ELR (cell line): Measurements from ENCODE around the gene TBCB.
"Not testable (repeated sequence)": the region's sequence is repeated elsewhere in the genome, so short reads cannot be mapped to it uniquely, and the experiment has no call there.

Experiments used
- DNase-seq: peaks from one replicate; pipeline ENCODE4 v3.0.0-alpha.2; 2015; ENCODE audit warnings: low read depth

Gene TBCB

GRCh38 chr19:36101550-36102327 is 13.5 kb upstream of the TBCB start:
- DNase-seq: no peak

DNA sequence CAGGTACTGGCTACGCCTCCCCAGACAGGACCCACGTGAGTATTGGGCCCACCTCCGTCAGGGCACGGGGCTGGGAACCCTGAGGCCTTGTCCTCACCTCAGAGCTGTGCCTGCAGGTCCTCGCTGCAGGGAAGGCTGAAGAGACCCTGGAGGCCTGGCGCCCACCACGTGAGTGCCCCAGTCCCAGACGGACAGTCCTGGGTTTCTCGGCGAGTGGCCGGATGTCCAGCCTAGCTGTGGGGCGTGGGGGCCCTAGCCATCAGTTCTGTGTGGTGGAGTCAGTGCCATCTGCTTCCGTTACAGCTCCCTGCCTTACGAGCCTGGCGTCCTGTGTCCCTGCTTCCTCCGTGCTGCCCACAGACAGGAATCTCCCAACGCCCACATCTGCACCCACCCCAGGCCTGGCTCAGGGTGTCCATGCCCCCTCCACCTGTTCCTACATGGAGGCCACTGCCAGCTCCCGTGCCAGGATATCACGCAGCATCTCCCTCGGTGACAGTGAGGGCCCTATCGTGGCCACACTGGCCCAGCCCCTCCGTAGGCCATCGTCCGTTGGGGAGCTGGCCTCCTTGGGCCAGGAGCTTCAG is 12.1 kb upstream of the TBCB start:
- DNase-seq: no peak

DNA sequence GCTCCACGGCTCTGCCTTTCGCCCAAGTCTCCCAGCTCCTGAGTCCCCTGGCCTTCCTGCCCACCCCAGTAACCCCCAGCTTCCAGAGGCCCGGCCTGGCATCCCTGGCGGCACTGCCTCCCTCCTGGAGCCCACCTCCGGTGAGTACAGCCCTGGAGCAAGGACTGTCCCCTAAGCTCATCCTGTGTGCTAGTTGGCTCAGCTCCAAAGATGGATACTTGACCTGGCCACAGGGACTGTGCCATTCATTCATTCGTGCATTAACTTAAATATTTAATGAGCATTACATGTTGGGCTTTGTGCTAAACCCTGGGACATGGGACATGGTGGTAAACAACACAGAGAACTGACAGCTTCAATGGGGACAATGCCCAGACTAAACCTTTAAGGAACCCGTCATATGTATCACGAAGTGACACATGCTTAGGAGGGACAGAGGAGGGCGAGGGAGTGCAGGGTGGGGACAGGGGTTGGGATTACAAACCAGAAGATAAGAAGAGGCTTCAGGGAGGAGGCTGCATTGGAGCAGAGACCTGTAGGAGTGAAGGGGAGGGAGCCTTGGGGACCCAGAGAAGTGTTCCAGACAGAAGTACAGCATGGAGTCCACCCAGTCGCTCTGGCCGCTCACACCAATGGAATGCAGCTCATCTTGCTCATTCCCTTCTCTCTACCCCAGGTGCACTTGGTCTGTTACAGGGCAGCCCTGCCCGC is 11.3 kb upstream of the TBCB start:
- peak; percentile 40 for DNase-seq

DNA sequence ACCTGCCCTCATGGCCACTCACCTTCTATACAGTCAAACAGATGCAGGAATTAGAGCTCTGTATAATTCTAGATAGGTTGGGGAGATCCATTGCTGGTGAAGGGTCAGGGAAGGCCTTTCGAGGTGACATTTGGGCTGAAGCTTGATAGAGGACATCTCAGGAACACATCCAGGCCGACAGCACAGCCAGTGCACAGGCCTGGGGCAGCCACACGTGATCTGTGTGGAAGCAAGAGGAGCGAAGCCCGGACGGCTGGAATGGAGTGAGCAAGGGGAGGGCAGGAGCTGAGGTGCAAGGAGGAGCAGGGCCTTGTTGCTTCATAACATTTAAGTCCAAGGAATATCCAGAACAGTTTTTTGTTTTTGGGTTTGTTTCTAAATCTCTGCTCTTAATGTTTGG is 8.8 kb upstream of the TBCB start:
- DNase-seq: no peak

DNA sequence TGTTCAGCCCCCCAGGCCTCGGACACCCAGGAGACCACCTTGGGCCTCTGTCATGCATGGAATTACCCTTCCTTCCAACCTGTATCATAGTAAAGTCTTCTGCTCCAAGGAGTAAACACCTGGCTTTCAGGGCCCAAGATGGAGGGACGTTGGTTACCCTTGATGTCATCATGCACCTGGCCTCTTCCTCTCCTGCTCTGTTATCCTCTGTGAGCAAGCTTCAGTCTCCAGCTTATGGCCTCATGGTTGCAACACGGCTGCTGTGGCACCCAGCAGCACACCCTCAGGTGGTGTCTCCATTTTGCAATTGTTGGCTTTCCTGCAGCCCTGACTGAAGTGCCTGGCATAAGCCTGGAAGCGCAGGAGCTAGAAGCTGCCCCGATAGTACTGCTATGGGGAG is 8.3 kb upstream of the TBCB start:
- no peak for DNase-seq

DNA sequence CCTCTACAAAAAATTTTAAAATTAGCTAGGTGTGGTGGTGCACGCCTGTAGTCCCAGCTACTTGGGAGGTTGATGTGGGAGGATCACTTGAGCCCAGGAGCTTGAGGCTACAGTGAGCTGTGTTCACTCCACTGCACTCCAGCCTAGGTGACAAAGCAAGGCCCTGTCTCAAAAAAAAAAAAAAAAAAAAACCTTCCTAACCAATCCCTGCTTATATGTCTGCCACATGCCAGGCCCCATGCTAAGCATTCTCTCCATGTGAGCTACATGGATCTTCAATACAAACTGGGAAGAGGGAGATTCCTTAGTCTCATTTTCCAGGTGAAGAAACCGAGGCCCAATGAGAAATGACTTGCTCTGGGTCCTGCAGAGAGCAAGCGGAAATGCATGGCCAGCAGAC is 6.6 kb upstream of the TBCB start:
- DNase-seq: no peak

- no peak for DNase-seq
Observed at GRCh38 chr19:36110487-36111199, 4.6 kb upstream of the TBCB start, which contains the start of gene OVOL3. Gene OVOL3 (plus strand): TSS chr19:36111143. CDS start chr19:36111203, 60 bp downstream.

GRCh38 chr19:36111200-36111539 is 4.1 kb upstream of the TBCB start:
- no peak for DNase-seq

DNA sequence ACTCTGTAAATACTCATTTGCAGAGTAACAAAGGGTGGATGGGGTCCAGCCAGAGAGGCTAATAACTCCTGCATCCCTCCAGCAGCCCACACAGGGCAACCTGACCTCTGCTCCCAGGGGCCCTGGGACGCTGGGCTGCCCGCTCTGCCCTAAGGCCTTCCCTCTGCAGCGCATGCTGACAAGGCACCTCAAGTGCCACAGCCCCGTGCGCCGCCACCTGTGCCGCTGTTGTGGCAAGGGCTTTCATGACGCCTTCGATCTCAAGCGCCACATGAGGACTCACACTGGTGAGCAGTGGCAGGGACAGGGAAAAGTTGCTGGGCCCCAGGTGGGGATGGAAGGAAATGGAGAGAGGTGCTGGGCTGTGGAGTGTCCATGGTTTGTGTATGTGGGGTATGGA is 2.6 kb upstream of the TBCB start:
- DNase-seq: no peak

- no peak for DNase-seq
Observed at GRCh38 chr19:36113425-36113824, 1.8 kb upstream of the TBCB start.

DNA sequence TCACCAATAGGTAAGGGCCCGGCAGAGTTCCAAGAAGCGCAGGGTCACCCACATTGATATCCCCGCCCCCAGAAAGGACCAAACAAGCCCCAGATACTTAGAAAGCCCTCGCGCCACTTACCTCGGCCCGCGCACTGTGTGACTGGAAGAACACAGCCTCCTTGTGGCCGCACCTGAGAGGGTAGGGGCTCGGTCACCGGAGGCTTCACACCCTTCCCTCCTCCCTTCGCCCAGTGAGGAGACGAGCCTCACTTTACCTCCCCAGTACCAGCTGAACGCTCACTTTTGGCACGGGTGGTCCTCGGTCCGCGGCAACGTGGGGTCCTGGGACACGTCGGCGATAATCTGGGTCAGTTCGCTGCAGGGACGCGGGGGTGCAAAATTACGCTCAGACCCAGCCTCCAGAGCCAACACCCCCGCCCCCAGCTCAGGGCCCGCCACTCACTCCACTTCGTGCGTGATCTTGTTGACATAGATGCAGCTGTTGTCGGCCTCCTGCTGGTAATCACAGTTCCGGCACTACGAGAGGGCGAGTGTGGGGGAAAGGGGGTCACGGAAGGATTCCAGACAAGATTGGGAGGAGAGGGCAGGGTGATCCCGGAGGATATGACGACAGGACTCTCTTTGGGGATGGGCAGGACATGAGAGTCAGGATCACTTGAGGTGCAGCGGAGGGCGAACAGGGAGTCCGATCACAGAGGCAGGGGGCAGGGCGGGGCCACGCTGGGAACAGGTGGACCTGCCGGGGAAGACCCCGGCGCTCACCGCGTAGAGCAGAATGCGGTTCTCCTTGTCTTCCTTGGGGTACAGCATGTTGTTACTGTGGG is 1.2 kb upstream of the TBCB start:
- DNase-seq: peak; percentile 52

- DNase-seq: peak; percentile 100
Observed at GRCh38 chr19:36114721-36115452, 381 bp upstream of the TBCB start, which contains the start of gene POLR2I. Gene POLR2I (minus strand): TSS chr19:36114875. CDS start chr19:36114856, 19 bp downstream.

- DNase-seq: no peak
Observed at GRCh38 chr19:36116344-36116637, 1.0 kb downstream of the TBCB start.

GRCh38 chr19:36120092-36120983 is 5.1 kb downstream of the TBCB start:
- peak; percentile 26 for DNase-seq

DNA sequence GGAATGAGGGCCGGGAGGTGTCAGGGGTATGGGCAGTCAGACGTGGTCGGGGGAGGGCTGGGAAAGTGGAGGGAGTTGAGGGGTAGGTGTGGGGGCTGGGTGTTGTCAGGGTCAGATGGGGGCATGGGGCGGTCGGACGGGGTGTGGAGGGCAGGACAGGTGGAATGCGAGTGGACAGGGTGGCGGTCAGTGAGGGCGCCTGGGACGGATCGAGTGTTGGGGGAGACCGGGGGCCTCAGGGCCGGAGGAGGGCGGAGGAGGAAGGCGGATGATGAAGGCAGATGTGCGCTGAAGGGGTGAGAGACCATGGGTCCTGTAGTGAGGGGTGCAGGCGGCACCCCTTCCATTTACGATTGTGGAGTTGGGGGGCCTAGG is 5.7 kb downstream of the TBCB start:
- DNase-seq: no peak

DNA sequence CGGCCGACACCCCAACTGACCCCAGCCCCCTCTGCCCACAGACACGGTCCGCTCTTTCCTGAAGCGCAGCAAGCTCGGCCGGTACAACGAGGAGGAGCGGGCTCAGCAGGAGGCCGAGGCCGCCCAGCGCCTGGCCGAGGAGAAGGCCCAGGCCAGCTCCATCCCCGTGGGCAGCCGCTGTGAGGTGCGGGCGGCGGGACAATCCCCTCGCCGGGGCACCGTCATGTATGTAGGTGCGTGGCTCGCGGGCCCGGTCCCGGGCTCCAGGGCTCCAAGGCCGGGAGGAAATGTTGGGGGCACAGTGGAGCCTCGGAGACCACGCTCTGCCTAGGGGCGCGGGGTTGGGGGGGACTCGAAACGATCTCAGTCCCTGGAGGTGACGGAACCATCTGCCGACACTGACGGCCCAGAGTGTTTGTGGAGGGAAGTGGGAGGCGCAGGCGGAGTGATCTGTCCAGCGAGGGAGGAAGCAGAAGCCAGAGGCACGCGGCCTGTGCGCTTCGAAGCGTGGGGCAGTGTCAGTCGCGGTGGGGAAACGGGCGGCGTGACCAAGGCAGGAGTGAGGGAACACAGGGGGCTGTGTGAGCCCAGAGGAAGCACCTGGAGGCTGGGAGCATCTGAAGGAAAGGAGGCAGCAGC is 6.3 kb downstream of the TBCB start:
- DNase-seq: no peak

DNA sequence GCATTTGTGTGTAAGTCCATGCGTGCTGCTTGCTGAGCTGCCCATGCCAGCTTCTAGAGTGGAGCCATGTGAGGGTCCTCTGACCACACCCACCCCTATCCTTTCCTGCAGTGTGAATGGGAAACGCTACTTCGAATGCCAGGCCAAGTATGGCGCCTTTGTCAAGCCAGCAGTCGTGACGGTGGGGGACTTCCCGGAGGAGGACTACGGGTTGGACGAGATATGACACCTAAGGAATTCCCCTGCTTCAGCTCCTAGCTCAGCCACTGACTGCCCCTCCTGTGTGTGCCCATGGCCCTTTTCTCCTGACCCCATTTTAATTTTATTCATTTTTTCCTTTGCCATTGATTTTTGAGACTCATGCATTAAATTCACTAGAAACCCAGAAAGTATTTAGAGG is 10.3 kb downstream of the TBCB start:
- no peak for DNase-seq

DNA sequence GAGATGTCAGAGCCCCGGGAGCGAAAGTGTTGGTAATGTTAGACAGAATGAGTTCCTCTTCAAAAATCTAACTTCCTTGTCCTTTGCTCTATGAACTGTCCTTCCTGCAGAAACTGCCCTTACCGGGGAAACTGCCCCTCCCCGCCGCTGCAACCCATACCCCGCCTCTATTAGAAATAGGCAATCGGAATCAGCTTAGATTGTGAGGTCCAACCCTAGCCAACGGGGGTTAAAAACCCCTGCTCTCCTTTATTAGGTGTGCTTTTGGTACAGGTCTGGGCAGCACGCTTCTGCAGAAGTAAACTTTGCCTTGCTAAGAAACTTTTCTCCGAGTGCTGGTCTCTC is 13.1 kb downstream of the TBCB start:
- no peak for DNase-seq

DNA sequence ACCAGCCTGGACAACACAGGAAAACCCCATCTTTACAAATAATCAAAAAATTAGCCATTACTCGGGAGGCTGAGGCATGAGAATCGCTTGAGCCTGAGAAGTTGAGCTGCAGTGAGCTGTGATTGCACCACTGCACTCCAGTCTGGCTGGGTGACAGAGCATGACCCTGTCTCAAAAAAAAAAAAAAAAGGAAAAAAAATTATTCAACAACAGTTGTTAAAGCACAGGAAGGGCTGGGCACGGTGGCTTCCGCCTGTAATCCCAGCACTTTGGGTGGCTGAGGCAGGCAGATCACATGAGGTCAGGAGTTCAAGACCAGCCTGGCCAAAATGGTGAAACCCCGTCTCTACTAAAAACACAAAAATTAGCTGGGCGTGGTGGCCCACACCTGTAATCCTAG is 16.0 kb downstream of the TBCB start:
- DNase-seq: not testable (repeated sequence)

DNA sequence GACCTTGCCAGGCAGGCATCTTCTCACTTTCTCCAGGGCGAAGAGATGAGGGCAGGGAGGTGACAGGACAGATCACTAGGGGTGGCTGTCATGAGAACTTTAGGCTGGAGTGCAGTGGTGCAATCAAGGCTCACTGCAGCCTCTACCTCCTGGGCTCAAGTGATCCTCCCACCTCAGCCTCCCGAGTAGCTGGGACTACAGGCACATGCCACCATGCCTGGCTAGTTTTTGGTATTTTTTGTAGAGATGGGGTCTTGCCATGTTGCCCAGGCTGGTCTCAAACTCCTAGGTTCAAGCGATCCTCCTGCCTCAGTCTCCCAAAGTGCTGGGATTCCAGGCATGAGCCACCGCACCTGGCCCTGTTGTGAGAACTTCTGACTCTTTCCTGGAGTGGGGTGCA is 19.6 kb downstream of the TBCB start:
- not testable (repeated sequence) for DNase-seq
